NT2/D1 (cell line): ENCODE results near the gene TTLL11.

Experiments used
- YY1 ChIP-seq: IDR thresholded peaks from 2 replicates; pipeline ENCODE4 v1.6.1; 2011; ENCODE audit not compliant: insufficient read length, insufficient read depth
- ZNF274 ChIP-seq: IDR thresholded peaks from 2 replicates; pipeline ENCODE4 v1.6.1; 2011; ENCODE audit warnings: mild to moderate bottlenecking, low read depth, low read length

GRCh38 chr9:121865060-121865459 lies 228.0 kb downstream of the TTLL11 start:
- TF ChIP-seq YY1 (no peak), ZNF274 (no peak)
